HG03565 (cell line): ENCODE data around the gene DCBLD2.
A peak's percentile ranks its signal among the peaks of the same experiment; 100 is the strongest.
"Not testable (repeated sequence)": the region's sequence is repeated elsewhere in the genome, so short reads cannot be mapped to it uniquely, and the experiment has no call there.

Experiments
- ATAC-seq: cut with Tn5 transposase; IDR thresholded peaks from one replicate; pipeline ENCODE4 v1.9.1; 2021; ENCODE audit warnings: mild to moderate bottlenecking, moderate library complexity; ENCODE audit not compliant: unreplicated experiment

Gene DCBLD2

GRCh38 chr3:98843266-98843959 is 58.1 kb downstream of the DCBLD2 start:
- no peak for ATAC-seq

- ATAC-seq, result no peak
Observed at GRCh38 chr3:98839846-98840245, 61.6 kb downstream of the DCBLD2 start.

GRCh38 chr3:98831060-98831459 is 70.4 kb downstream of the DCBLD2 start:
- not testable (repeated sequence) for ATAC-seq

GRCh38 chr3:98829246-98829832 is 72.2 kb downstream of the DCBLD2 start:
- ATAC-seq, result no peak

- ATAC-seq, result no peak
Observed at GRCh38 chr3:98827221-98827920, 74.1 kb downstream of the DCBLD2 start.

- no peak for ATAC-seq
Observed at GRCh38 chr3:98826126-98826525, 75.4 kb downstream of the DCBLD2 start.

- no peak for ATAC-seq
Observed at GRCh38 chr3:98824256-98824655, 77.2 kb downstream of the DCBLD2 start.

- no peak for ATAC-seq
Observed at GRCh38 chr3:98823791-98824190, 77.7 kb downstream of the DCBLD2 start.

- ATAC-seq, result no peak
Observed at GRCh38 chr3:98821063-98821462, 80.4 kb downstream of the DCBLD2 start.

GRCh38 chr3:98817547-98818041 is 83.9 kb downstream of the DCBLD2 start:
- ATAC-seq, result peak; percentile 92

- no peak for ATAC-seq
Observed at GRCh38 chr3:98814817-98815420, 86.6 kb downstream of the DCBLD2 start.

GRCh38 chr3:98812851-98813374 is 88.6 kb downstream of the DCBLD2 start:
- ATAC-seq, result peak; percentile 36

- no peak for ATAC-seq
Observed at GRCh38 chr3:98811048-98811447, 90.4 kb downstream of the DCBLD2 start.

- ATAC-seq, result no peak
Observed at GRCh38 chr3:98809557-98809956, 91.9 kb downstream of the DCBLD2 start.

- ATAC-seq, result no peak
Observed at GRCh38 chr3:98808071-98808470, 93.4 kb downstream of the DCBLD2 start.

- no peak for ATAC-seq
Observed at GRCh38 chr3:98807561-98807960, 93.9 kb downstream of the DCBLD2 start.

- no peak for ATAC-seq
Observed at GRCh38 chr3:98807011-98807410, 94.5 kb downstream of the DCBLD2 start.

- ATAC-seq, result peak; percentile 51
Observed at GRCh38 chr3:98806521-98806920, 95.0 kb downstream of the DCBLD2 start.

- no peak for ATAC-seq
Observed at GRCh38 chr3:98805571-98805970, 95.9 kb downstream of the DCBLD2 start.

- no peak for ATAC-seq
Observed at GRCh38 chr3:98801043-98801747, 100.3 kb downstream of the DCBLD2 start.

- ATAC-seq, result no peak
Observed at GRCh38 chr3:98800401-98800800, 101.1 kb downstream of the DCBLD2 start.
